Breast epithelium (tissue), 4 donors: Measurements from ENCODE around the gene LINGO1. TPM values are rescaled to one million over a fixed set of nuclear protein-coding genes. Genes with fewer than 3 reads are reported as not detected.

Source experiments
- DNase-seq, 2 donors: peaks; one replicate each; pipeline ENCODE4 v3.0.0-alpha.2; 2019; ENCODE audit warnings: low spot score in 2 of 2
- H3K27ac ChIP-seq, 2 donors: fragments of 200-600 bp; sonication (generic) in 1 of 2; one replicate each; pipeline ENCODE4 v1.5.1; 2016 to 2019; ENCODE audit warnings: mild to moderate bottlenecking in 1 of 2
- H3K27me3 ChIP-seq, 2 donors: fragments of 200-600 bp; sonication (generic) in 1 of 2; one replicate each; pipeline versions ENCODE4 v1.5.1 to v1.6.0; 2017 to 2019; ENCODE audit warnings: control low read depth in 1 of 2, mild to moderate bottlenecking in 1 of 2
- H3K36me3 ChIP-seq: fragments of 200-600 bp; one replicate; pipeline ENCODE4 v1.5.1; 2019
- H3K4me1 ChIP-seq, 2 donors: fragments of 200-600 bp; sonication (generic); one replicate each; pipeline ENCODE4 v1.5.1; 2016 to 2019; ENCODE audit warnings: control low read depth in 1 of 2
- H3K4me3 ChIP-seq, 3 donors: fragments of 200-600 bp; sonication (generic); 1 replicate in 2 of 3; 2 replicates in 1 of 3; pipeline ENCODE4 v1.5.1; 2016 to 2019; ENCODE audit warnings: mild to moderate bottlenecking in 3 of 3, moderate library complexity in 2 of 3
- H3K9me3 ChIP-seq, 2 donors: fragments of 200-600 bp; sonication (generic) in 1 of 2; one replicate each; pipeline ENCODE4 v1.5.1; 2016 to 2019; ENCODE audit warnings: control low read depth in 1 of 2
- POLR2A ChIP-seq: fragments of 450-650 bp; IDR thresholded peaks from one replicate; pipeline ENCODE4 v1.6.1; 2016; ENCODE audit warnings: antibody characterized with exemption, mild to moderate bottlenecking, moderate library complexity
- POLR2AphosphoS5 ChIP-seq, 3 donors: sonication (generic); formaldehyde crosslinking; IDR thresholded peaks; one replicate each; pipeline ENCODE4 v1.6.1; 2017; ENCODE audit warnings: antibody characterized with exemption in 3 of 3
- intact Hi-C: fragments of 100-400 bp; cut with DNase I; formaldehyde crosslinking; loops from one replicate; pipeline ENCODE4 v1.15.1; 2023; ENCODE audit warnings: low total_unique reads
- total RNA-seq, 3 donors: library from RNA; depleted of rRNA; stranded (reverse); fragments of >200 nt; gene quantifications; one replicate each; pipeline ENCODE4 v1.1.0, GENCODE V29; 2016
- TF ChIP-seq, protein P1 (sequence below), 3 donors: fragments of 450-650 bp; IDR thresholded peaks; one replicate each; pipeline ENCODE4 v1.5.1; 2016 to 2017; ENCODE audit warnings: antibody characterized with exemption in 3 of 3, mild to moderate bottlenecking in 3 of 3, moderate library complexity in 3 of 3

The LINGO1 gene
- total RNA-seq, 3 donors from 2014 or later = 1.2 to 1.6 TPM; not detected in 1

- TF ChIP-seq POLR2A = no peak
- Histone ChIP-seq H3K36me3 (no peaks in the 10 kb centered on the region), H3K4me3 (no peak overlapping the region), H3K27me3 (no peaks in the 10 kb centered on the region), H3K9me3 (no peaks in the 10 kb centered on the region), H3K4me1 (no peaks in the 10 kb centered on the region), H3K27ac (no peak overlapping the region)
- intact Hi-C loops = loop anchor here (1.0 kb wide), 1 partner anchor 30 kb away; no protein-coding TSS in a partner anchor
- DNase-seq = no peak
These were observed 49.9 kb downstream of the LINGO1 start for GRCh38 chr15:77582763-77583162.

DNA sequence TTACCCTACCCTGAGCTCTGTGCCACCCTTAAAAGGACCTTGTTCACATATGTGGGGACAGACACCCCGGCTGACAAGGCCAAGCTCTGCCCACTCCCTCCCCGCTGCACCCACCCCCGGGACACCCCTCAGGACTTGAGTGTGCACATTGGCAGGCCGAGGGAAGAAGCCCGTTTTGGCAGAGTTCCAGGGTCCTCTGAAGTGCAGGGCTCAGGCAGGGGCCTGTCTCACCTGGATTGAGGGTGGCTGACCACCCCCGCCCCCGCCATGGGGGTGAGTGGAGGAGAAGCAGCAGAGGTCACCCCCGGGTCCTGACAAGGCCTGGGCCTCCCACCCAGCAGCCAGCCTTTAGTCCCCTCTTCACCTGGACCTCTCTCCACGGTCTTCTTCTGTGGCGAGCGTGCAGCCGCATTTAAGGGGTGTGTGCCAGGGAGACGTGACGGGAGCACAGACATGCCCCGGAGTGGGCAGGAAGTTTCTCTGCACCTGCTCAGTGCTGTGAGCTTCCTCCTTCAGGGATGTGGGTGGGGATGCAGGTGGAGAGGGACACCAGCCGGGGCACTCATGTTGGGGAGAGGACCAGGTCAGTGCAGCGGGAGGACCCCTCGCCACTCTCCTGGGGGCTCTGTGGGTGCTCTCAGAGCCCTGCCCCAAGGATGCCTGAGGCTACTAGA lies 50.7 kb downstream of the LINGO1 start:
- Histone ChIP-seq H3K27me3 (no peaks in the 10 kb centered on the region), H3K27ac (no peak overlapping the region), H3K9me3 (no peaks in the 10 kb centered on the region), H3K4me3 (no peak overlapping the region), H3K36me3 (no peaks in the 10 kb centered on the region), H3K4me1 (no peaks in the 10 kb centered on the region)
- no peak for TF ChIP-seq POLR2AphosphoS5 (IDR thresholded peaks at IDR 0.05)
- TF ChIP-seq, protein P1, sequence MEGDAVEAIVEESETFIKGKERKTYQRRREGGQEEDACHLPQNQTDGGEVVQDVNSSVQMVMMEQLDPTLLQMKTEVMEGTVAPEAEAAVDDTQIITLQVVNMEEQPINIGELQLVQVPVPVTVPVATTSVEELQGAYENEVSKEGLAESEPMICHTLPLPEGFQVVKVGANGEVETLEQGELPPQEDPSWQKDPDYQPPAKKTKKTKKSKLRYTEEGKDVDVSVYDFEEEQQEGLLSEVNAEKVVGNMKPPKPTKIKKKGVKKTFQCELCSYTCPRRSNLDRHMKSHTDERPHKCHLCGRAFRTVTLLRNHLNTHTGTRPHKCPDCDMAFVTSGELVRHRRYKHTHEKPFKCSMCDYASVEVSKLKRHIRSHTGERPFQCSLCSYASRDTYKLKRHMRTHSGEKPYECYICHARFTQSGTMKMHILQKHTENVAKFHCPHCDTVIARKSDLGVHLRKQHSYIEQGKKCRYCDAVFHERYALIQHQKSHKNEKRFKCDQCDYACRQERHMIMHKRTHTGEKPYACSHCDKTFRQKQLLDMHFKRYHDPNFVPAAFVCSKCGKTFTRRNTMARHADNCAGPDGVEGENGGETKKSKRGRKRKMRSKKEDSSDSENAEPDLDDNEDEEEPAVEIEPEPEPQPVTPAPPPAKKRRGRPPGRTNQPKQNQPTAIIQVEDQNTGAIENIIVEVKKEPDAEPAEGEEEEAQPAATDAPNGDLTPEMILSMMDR (IDR thresholded peaks at IDR 0.05) = no peak
- TF ChIP-seq POLR2A = no peak
- intact Hi-C loops = loop anchor here (1.0 kb wide), 1 partner anchor 30 kb away; no protein-coding TSS in a partner anchor
- no peak for DNase-seq

DNA sequence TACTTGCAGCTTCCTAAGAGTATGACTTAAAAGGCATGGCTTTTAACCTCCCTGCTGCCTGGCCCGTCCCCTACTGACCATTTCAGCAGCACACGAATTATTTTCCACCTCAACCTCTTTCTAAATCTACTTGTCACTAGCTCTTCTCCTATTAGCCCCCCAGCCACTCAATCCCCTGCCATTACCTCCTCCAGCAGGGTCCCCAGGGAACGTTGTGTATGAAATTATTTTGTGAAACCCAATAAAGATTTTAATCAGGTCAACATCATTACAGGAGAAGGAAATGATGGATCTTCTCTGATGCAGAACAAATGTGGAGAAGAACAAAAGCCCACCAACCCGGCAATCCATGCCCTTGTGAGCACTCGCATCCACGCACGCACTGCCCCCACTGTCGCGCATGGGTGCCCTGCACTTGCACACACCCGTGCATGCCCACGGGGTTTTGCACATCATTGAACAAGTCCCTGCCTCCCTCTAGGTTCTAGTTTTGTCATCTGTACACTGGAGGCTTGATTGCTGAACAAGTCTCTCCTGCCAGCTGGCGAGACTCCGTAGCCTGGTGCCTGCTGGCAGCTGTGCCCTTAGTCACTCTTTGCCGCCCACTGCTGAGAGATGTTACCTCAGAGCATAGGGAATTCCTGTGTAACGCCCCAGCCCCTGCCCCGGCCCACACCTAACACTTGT lies 51.6 kb downstream of the LINGO1 start:
- DNase-seq = peak in 1 of 2 donors; percentile 44
- H3K4me1 ChIP-seq = no peaks in the 10 kb centered on the region

DNA sequence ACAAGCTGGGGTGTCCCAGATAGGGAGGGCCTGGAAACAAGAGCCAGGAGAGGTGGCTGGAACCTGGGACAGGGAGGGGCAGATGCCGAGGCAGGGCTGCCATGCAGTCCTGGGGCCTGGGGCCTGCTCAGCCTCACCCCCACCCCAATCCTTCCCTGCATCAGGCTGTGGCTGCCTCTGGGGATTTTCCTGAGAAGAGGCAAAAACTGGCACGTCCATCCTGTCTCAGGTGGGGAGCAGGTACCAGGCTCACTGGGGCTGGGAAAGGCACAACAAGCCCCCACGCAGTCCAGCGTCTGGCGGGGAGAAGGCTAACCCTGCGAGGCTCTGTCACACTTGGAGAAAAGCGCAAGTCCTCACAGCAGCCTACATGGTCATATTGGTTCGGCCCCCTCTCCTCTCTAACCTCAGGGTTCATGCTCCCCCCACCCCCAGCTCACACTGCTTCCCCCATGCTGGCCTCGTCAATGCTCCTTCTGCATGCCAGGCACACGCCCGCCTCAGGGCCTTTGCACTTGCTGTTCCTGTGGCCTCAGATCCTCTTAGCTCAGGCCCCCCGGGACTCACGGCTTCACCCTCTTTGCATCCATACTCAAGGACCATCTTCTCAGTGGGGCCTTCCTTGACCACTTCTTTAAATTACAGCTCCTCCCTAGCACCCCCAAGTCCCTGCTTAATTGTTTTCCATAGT lies 53.1 kb downstream of the LINGO1 start:
- no peaks in the 10 kb centered on the region for H3K9me3 ChIP-seq
- H3K27ac ChIP-seq = no peak overlapping the region
- H3K4me3 ChIP-seq = no peak overlapping the region
- H3K36me3 ChIP-seq = no peaks in the 10 kb centered on the region
- no peak for TF ChIP-seq POLR2AphosphoS5 (IDR thresholded peaks at IDR 0.05)
- TF ChIP-seq, protein P1 (IDR thresholded peaks at IDR 0.05) = no peak
- TF ChIP-seq POLR2A = no peak
- no peaks in the 10 kb centered on the region for H3K27me3 ChIP-seq
- H3K4me1 ChIP-seq = no peaks in the 10 kb centered on the region
- DNase-seq = no peak
- intact Hi-C loops = no loop called here

More for the DNA sequence above, 51.6 kb downstream of the LINGO1 start:
- no peaks in the 10 kb centered on the region for H3K9me3 ChIP-seq
- TF ChIP-seq POLR2A (no peak), POLR2AphosphoS5 (IDR thresholded peaks at IDR 0.05) (no peak)
- TF ChIP-seq, protein P1 (IDR thresholded peaks at IDR 0.05) = no peak
- H3K4me3 ChIP-seq = no peak overlapping the region
- no peaks in the 10 kb centered on the region for H3K27me3 ChIP-seq
- no peak overlapping the region for H3K27ac ChIP-seq
- intact Hi-C loops = no loop called here
- H3K36me3 ChIP-seq = no peaks in the 10 kb centered on the region

DNA sequence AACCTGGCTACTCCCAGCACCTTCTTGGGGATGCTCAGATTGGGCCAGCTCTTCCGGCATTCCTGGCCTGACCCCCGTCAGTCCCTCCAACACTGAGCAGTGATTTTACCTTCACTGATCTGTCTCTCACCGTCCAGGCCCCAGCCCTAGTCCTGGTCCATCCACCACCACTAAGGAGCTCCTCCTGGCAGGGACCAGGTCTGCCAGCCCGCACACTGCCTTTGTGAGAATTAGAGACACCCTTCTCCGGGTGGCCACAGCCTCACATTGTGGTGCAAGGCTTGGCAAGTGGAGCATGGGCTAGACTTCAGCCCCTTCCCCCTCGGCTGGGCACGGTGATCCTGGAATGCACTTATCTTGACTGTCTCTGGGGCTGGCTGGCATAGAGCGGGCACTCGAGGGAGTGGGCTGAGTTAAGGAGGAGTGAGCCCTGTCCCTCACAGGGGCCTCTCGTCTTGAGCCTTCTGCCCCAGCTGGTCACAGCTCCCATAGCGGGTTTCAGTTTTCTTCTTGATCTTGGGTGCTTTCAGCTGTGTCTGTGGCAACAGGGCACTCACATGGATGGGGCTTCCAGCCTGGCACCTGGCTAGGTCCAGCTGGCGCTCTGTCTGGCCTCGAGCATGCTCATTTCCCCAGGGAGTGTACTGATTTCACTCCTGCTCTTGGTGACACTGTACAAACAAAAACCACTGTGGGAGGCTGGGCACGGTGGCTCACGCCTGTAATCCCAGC lies 53.9 kb downstream of the LINGO1 start:
- no peak overlapping the region for H3K4me3 ChIP-seq
- intact Hi-C loops = no loop called here
- TF ChIP-seq POLR2AphosphoS5 (IDR thresholded peaks at IDR 0.05) (no peak), POLR2A (no peak)
- TF ChIP-seq, protein P1 (IDR thresholded peaks at IDR 0.05) = no peak
- no peak overlapping the region for H3K27ac ChIP-seq
- H3K4me1 ChIP-seq = no peaks in the 10 kb centered on the region
- no peaks in the 10 kb centered on the region for H3K36me3 ChIP-seq
- DNase-seq = no peak
- no peaks in the 10 kb centered on the region for H3K9me3 ChIP-seq
- H3K27me3 ChIP-seq = no peaks in the 10 kb centered on the region
